ENCODE measurements around the gene UBAC2.

The UBAC2 gene

DNA sequence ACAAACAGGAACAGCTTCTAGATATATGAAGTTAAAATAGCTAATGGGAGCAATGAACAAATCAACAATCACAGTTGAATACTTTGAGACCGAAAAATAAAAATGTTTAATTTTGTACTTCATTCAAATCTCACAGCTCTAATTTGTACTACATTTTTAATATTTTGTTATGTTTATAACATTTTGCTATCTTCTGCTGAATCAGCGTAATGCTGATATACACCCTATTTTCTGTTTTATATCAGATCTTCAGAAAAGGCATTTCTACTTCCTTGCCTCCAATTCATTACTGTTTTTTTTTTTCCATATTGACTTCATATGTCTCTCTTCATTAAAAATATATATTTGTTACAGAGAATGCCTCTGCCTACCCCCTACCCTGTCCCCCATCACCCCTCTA is 134.4 kb downstream of the UBAC2 start:
- no peak for DNase-seq (ENCODE audit: extremely low spot score)
- CTCF ChIA-PET: no interaction called here
- POLR2A ChIA-PET: no interaction called here
- TF ChIP-seq FOXA1 (IDR thresholded peaks at IDR 0.05): no peak
- TF ChIP-seq FOXM1 (IDR thresholded peaks at IDR 0.05; ENCODE audit: borderline replicate concordance): no peak
- no peak for TF ChIP-seq SUZ12 (IDR thresholded peaks at IDR 0.05)
- TF ChIP-seq ZNF384 (IDR thresholded peaks at IDR 0.05): no peak
- TF ChIP-seq NFRKB (IDR thresholded peaks at IDR 0.05): no peak
- no peak for TF ChIP-seq FOXK2 (IDR thresholded peaks at IDR 0.05)
- no peak for TF ChIP-seq ELF4 (IDR thresholded peaks at IDR 0.05)
- no peak for TF ChIP-seq LEF1 (IDR thresholded peaks at IDR 0.05; ENCODE audit: borderline replicate concordance)
- no peak for TF ChIP-seq ARNT (IDR thresholded peaks at IDR 0.05)
- TF ChIP-seq TARDBP (IDR thresholded peaks at IDR 0.05): no peak
- no peak for TF ChIP-seq BHLHE40 (IDR thresholded peaks at IDR 0.05; ENCODE audit: borderline replicate concordance)
- no peak for TF ChIP-seq SP1 (IDR thresholded peaks at IDR 0.05)
- TF ChIP-seq, protein P1, sequence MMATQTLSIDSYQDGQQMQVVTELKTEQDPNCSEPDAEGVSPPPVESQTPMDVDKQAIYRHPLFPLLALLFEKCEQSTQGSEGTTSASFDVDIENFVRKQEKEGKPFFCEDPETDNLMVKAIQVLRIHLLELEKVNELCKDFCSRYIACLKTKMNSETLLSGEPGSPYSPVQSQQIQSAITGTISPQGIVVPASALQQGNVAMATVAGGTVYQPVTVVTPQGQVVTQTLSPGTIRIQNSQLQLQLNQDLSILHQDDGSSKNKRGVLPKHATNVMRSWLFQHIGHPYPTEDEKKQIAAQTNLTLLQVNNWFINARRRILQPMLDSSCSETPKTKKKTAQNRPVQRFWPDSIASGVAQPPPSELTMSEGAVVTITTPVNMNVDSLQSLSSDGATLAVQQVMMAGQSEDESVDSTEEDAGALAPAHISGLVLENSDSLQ (IDR thresholded peaks at IDR 0.05): no peak
- no peak for TF ChIP-seq L3MBTL2 (conservative IDR thresholded peaks at IDR 0.05)
- no peak for TF ChIP-seq HDGF (IDR thresholded peaks at IDR 0.05; ENCODE audit: borderline replicate concordance)
- TF ChIP-seq CTBP1 (IDR thresholded peaks at IDR 0.05; ENCODE audit: borderline replicate concordance): no peak

DNA sequence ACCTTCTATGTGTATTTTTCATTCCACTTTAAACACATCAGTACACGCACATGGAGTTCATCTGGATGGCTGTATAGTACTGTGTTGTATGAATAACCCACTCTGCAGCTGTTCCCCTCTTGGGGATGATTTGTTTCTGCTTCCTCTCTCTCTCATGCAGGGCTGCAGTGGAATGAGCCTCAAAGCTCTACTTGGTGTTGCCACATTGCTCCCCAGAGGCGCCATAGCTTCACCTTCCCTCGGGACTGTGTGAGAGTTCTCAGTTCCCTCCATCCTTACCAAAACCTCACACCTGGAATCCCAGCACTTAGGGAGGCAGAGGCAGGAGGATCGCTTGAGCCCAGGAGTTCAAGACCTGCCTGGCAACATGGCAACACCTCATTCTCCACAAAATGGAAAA is 134.9 kb downstream of the UBAC2 start:
- ChIA-PET CTCF (no interaction called here), POLR2A (no interaction called here)
- no peak for TF ChIP-seq ZNF384 (IDR thresholded peaks at IDR 0.05)
- TF ChIP-seq LEF1 (IDR thresholded peaks at IDR 0.05; ENCODE audit: borderline replicate concordance): no peak
- TF ChIP-seq HDGF (IDR thresholded peaks at IDR 0.05; ENCODE audit: borderline replicate concordance): no peak
- TF ChIP-seq L3MBTL2 (conservative IDR thresholded peaks at IDR 0.05): no peak
- TF ChIP-seq, protein P1 (IDR thresholded peaks at IDR 0.05): no peak
- TF ChIP-seq NFRKB (IDR thresholded peaks at IDR 0.05): no peak
- TF ChIP-seq BHLHE40 (IDR thresholded peaks at IDR 0.05; ENCODE audit: borderline replicate concordance): no peak
- TF ChIP-seq CTBP1 (IDR thresholded peaks at IDR 0.05; ENCODE audit: borderline replicate concordance): no peak
- TF ChIP-seq FOXK2 (IDR thresholded peaks at IDR 0.05): no peak
- TF ChIP-seq SUZ12 (IDR thresholded peaks at IDR 0.05): no peak
- TF ChIP-seq ARNT (IDR thresholded peaks at IDR 0.05): no peak
- no peak for TF ChIP-seq SP1 (IDR thresholded peaks at IDR 0.05)
- no peak for TF ChIP-seq TARDBP (IDR thresholded peaks at IDR 0.05)
- no peak for TF ChIP-seq ELF4 (IDR thresholded peaks at IDR 0.05)
- no peak for TF ChIP-seq FOXM1 (IDR thresholded peaks at IDR 0.05; ENCODE audit: borderline replicate concordance)
- TF ChIP-seq FOXA1 (IDR thresholded peaks at IDR 0.05): no peak
- no peak for DNase-seq (ENCODE audit: extremely low spot score)

DNA sequence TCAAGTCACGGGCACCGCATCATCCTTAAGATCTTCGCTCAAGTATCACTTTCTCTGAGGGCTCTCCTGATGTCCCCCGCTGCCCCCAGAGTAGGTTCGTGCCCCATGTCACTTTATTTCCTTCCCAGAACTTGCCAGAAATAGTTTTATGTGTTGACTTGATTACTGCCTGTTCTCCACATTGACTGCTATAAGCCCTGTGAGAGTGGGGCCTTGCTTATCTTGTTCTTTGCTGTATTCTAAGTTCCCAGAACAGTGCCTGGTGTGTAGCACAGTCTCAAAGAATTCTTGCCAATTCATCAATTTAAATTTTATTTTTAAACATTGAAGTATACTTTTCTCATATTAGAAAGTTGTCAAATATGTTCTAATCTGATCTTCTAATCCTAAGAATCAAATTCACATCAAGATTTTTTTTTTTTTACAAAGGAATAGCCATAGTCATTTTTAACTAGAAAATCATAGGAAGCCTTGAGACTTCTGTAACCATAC is 138.6 kb downstream of the UBAC2 start:
- TF ChIP-seq CTBP1 (IDR thresholded peaks at IDR 0.05; ENCODE audit: borderline replicate concordance): no peak
- no peak for TF ChIP-seq FOXM1 (IDR thresholded peaks at IDR 0.05; ENCODE audit: borderline replicate concordance)
- TF ChIP-seq ELF4 (IDR thresholded peaks at IDR 0.05): no peak
- TF ChIP-seq FOXK2 (IDR thresholded peaks at IDR 0.05): no peak
- no peak for TF ChIP-seq FOXA1 (IDR thresholded peaks at IDR 0.05)
- no peak for TF ChIP-seq NFRKB (IDR thresholded peaks at IDR 0.05)
- TF ChIP-seq, protein P1 (IDR thresholded peaks at IDR 0.05): no peak
- no peak for TF ChIP-seq LEF1 (IDR thresholded peaks at IDR 0.05; ENCODE audit: borderline replicate concordance)
- no peak for TF ChIP-seq ARNT (IDR thresholded peaks at IDR 0.05)
- no peak for TF ChIP-seq L3MBTL2 (conservative IDR thresholded peaks at IDR 0.05)
- TF ChIP-seq SP1 (IDR thresholded peaks at IDR 0.05): no peak
- no peak for DNase-seq (ENCODE audit: extremely low spot score)
- POLR2A ChIA-PET: no interaction called here
- CTCF ChIA-PET: no interaction called here

DNA sequence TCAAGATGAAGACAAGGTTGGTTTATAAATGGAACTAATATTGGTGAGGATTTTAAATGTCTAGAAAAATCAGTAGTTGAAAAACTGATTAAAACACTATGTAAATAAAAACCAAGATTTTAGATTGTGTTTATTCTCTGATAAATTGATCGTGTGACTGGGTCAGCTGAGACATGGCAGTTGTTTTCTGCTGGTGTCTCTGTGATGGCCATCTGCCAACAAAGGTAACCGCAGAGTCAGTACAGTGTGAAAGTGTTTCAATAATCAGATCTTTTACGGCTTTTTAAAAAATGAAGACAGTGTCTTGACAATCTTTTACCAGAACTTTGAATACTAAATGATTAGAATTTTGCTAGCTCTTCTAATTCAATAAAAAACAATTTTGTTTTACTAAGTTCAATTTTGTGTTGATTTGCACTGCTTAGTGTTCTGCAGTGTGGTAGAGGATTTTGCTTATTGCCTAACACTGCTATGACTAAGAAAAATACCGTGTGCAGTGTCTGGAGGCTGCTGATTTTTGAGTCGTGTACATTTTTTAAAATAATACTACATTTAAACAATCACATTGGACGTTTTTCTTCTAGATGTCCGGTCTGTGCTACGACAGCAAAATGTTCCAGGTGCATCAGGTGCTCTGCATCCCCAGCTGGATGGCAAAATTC is 139.2 kb downstream of the UBAC2 start:
- TF ChIP-seq LEF1 (IDR thresholded peaks at IDR 0.05; ENCODE audit: borderline replicate concordance): no peak
- no peak for TF ChIP-seq HDGF (IDR thresholded peaks at IDR 0.05; ENCODE audit: borderline replicate concordance)
- TF ChIP-seq FOXA1 (IDR thresholded peaks at IDR 0.05): no peak
- TF ChIP-seq FOXK2 (IDR thresholded peaks at IDR 0.05): no peak
- TF ChIP-seq L3MBTL2 (conservative IDR thresholded peaks at IDR 0.05): no peak
- TF ChIP-seq BHLHE40 (IDR thresholded peaks at IDR 0.05; ENCODE audit: borderline replicate concordance): no peak
- TF ChIP-seq TARDBP (IDR thresholded peaks at IDR 0.05): no peak
- TF ChIP-seq, protein P1 (IDR thresholded peaks at IDR 0.05): no peak
- no peak for TF ChIP-seq ZNF384 (IDR thresholded peaks at IDR 0.05)
- TF ChIP-seq NFRKB (IDR thresholded peaks at IDR 0.05): no peak
- no peak for TF ChIP-seq FOXM1 (IDR thresholded peaks at IDR 0.05; ENCODE audit: borderline replicate concordance)
- TF ChIP-seq CTBP1 (IDR thresholded peaks at IDR 0.05; ENCODE audit: borderline replicate concordance): no peak
- TF ChIP-seq SP1 (IDR thresholded peaks at IDR 0.05): no peak
- TF ChIP-seq ARNT (IDR thresholded peaks at IDR 0.05): no peak
- TF ChIP-seq SUZ12 (IDR thresholded peaks at IDR 0.05): no peak
- TF ChIP-seq ELF4 (IDR thresholded peaks at IDR 0.05): no peak
- CTCF ChIA-PET: no interaction called here
- POLR2A ChIA-PET: no interaction called here
- no peak for DNase-seq (ENCODE audit: extremely low spot score)

DNA sequence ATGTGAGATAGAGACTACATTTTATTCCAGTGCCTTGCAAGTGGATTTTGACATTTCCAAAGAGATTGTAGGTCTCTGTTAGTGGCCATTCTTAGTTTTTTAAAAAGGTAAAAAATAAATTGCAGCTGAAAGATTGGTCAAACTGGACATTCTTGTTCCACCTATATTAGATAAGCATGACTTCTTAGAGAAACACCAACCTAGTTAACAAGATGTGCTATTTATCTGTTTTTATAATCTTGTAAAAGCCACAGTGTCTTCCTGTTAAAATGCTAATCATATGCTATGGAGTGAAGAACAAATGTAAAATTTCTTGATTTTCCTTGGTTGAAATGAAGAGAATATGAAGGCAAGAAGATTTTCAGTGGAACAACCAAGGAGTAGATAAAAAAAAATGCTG is 140.0 kb downstream of the UBAC2 start:
- ChIA-PET CTCF (no interaction called here), POLR2A (no interaction called here)
- no peak for DNase-seq (ENCODE audit: extremely low spot score)
- no peak for TF ChIP-seq NFRKB (IDR thresholded peaks at IDR 0.05)
